ENCODE results near the gene TEX22. TPM values are rescaled to one million over a fixed set of nuclear protein-coding genes. Genes with fewer than 3 reads are reported as not detected.

The TEX22 gene
- total RNA-seq, 2 experiments from 2014 or later = 3.4 to 3.7 TPM

DNA sequence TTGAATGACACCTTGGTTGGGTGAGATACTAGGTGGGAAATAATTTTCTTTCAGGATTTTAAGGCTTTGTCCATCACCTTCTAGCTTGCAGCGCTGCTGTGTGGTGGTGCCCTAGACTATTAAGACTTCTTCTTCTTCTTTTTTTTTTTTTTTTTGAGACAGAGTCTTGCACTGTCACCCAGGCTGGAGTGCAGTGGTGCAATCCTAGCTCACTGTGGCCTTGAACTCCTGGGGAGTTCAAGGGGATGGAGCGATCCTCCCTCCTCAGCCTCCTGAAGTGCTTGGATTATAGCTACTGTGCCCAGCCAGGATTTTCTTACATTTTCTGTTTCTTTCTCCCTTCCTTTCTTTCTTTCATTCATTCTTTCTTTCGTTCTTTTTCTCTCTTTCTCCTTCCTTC, 11.0 kb downstream of the TEX22 start:
- Mint-ChIP-seq H3K27me3 (peaks cover 49% of the 10 kb centered on the region), H3K27ac (no peak overlapping the region), H3K9me3 (ENCODE audit: low read depth) (no peaks in the 10 kb centered on the region), H3K4me1 (peaks cover 9% of the 10 kb centered on the region), H3K36me3 (no peaks in the 10 kb centered on the region), H3K4me3 (no peak overlapping the region)
- CTCF ChIA-PET = interaction anchor here (0.5 to 1.9 kb wide), 4 partner anchors 10 to 301 kb away, joined by 3 to 7 read pairs (median 4); partner anchors contain the start of gene MTA1
- no peak for ATAC-seq
- DNase-seq = no peak

DNA sequence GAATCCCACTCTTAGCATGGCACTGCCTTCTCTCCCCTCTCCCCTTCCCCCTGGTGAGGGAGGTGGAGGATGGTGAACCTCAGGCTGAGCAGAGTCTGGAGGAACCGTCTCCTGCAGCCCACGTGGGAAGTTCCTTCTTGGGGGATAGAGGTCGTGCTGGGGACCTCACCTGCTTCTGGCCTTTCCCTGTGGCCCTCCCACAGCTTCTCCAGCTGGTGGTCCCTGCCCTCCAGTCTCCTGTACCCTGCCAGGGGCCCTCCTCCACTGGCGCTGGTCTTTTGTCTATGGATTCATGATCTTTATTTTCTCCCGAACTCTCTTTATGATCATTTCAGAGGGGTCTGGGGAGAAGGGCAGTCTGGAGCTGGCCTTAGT, 12.3 kb downstream of the TEX22 start:
- Mint-ChIP-seq H3K9me3 (ENCODE audit: low read depth) (no peaks in the 10 kb centered on the region), H3K36me3 (no peaks in the 10 kb centered on the region), H3K27ac (no peak overlapping the region), H3K4me1 (peaks cover 8% of the 10 kb centered on the region), H3K27me3 (peaks cover 49% of the 10 kb centered on the region), H3K4me3 (no peak overlapping the region)
- no peak for ATAC-seq
- CTCF ChIA-PET = interaction anchor here (1.0 to 1.8 kb wide), 3 partner anchors 10 to 79 kb away, joined by 3 to 10 read pairs (median 4); no protein-coding TSS in a partner anchor
- no peak for DNase-seq

DNA sequence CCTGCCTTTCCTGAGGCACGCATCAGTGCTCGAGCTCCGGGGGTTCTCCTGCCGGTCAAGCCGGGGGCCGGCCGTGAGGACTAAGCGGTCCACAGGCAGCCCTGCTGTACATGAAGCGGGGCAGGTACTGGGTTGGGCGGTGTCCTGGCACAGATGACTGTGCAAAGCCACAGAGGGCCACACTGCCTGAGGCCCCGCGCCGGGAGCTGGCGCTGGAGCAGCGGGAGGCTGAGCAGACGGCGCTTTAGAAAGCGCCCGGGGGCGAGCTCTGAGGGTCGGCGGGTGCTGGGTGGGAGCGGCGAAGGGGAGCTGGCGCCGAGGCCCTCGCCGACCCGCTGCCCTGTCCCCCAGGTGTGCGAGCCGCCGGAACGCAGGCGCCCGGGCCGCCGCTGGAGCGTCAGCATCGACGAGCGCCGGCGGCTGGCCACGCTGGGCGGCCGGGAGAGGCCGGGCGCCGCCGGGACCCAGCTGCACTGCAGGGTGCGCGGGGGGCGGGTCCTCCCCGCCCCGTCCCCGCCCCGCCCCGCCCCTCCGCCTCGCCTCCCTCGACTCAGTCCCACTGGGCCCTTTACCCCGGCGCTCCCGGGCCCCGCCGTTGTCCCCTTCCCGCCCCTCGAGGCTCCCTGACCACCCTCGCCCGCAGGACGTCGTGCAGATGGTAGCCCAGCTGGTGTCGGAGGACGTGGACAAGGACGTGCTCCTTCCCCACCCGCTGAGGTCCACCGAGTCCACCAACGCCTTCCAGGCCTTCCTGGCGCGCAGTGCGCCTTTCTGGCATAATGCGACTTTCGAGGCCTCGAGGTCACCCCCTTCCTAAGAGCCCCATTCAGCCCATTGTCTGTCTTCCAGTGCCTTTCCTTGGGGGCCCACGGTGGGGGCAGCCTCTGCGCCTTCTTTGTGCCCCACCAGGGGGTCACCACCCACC, 12.9 kb downstream of the TEX22 start:
- Mint-ChIP-seq H3K9me3 (ENCODE audit: low read depth) (no peaks in the 10 kb centered on the region), H3K4me1 (peaks cover 8% of the 10 kb centered on the region), H3K27ac (no peak overlapping the region), H3K36me3 (no peaks in the 10 kb centered on the region), H3K4me3 (no peak overlapping the region), H3K27me3 (peaks cover 52% of the 10 kb centered on the region)
- peak; percentile 50 for ATAC-seq
- CTCF ChIA-PET = interaction anchor here (1.0 to 1.8 kb wide), 3 partner anchors 11 to 79 kb away, joined by 3 to 10 read pairs (median 4); no protein-coding TSS in a partner anchor
- DNase-seq = no peak

DNA sequence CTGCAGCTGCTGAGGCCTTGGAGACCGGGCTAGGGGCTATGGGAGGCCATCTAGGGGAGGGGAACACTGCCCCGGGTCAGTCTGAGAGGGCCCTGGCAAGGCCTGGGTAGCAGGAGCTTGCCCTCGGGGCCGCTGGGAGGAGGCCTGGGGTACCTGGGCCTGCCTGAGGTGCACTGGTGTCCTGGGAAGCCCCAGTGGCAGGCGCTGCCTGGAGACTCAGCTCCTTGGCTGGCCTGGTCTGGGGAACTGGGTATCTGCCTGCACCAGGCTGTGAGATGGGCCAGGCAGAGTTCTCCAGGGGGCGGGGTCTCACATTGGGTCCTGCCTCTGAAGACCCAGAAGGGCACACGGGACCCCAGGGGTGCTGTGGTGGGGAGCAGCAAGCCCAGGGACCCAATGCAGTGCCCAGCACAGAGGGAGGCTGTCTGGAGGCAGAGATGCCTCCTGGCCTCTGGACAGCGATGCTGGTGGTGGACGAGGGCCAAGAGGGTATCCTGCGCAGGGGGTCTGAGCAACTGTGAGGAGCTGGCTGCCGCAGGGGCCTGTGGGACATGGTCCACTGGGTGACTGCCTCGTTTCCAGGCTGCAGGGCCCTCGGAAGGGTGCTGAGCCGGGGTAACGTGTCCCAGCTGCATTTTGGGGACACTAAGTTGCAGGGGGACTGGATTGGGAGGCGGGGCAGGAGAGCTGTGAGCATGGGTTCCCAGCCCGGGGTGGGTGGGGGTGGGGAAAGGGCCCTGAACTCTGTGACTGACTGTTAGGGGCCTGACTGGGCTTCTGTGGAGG, 13.8 kb downstream of the TEX22 start:
- no peak for DNase-seq
- CTCF ChIA-PET = interaction anchor here (0.9 to 1.8 kb wide), 2 partner anchors 42 to 68 kb away, joined by 3 to 10 read pairs; no protein-coding TSS in a partner anchor
- Mint-ChIP-seq H3K4me1 (peaks cover 8% of the 10 kb centered on the region), H3K36me3 (no peaks in the 10 kb centered on the region), H3K4me3 (no peak overlapping the region), H3K9me3 (ENCODE audit: low read depth) (no peaks in the 10 kb centered on the region), H3K27me3 (peaks cover 54% of the 10 kb centered on the region), H3K27ac (no peak overlapping the region)
- no peak for ATAC-seq

DNA sequence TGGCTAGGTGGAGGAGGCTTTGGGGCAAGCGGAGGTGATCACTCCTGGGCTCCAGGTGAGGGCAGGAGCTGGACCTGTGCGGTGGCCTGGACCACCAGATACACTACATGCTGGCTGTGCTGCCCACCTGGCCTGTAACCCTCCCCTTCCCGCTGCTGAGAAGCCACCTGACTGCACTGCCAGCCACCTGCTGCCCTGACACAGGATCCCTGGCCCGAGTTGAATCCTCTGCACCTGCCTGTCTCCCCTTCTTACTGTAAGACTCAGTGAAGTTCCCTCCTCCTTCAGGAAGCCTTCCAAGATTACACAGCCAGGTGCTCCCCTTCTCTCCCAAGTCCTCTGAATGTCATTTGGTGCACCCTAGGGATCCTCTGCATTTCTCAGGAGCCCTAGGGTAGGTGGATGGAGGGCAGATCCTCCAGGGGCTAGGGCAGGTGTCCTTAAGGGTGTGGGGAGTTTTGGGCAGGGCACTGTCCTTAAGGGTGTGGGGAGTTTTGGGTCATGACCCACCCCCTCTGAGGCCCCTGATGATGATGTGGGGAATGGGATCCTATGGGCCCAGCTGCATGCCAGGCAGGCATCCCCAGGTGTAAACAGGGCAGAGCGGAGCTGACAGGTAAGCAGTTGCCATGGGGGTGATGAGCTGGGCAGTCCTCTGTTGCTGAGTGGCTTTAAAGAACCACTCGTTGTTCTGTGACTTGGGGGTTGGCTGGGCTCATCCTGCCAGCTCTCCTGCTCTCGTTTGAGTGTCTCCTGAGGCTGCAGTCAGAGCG, 14.6 kb downstream of the TEX22 start:
- CTCF ChIA-PET = interaction anchor here (0.6 to 0.9 kb wide), 5 partner anchors 9 to 116 kb away, joined by 3 to 5 read pairs (median 3); no protein-coding TSS in a partner anchor
- H3K27me3 Mint-ChIP-seq = peaks cover 54% of the 10 kb centered on the region
- no peak for ATAC-seq
- no peak for DNase-seq
- peaks cover 8% of the 10 kb centered on the region for H3K4me1 Mint-ChIP-seq
- no peaks in the 10 kb centered on the region for H3K9me3 Mint-ChIP-seq (ENCODE audit: low read depth)
- no peak overlapping the region for H3K4me3 Mint-ChIP-seq
- H3K27ac Mint-ChIP-seq = no peak overlapping the region
- H3K36me3 Mint-ChIP-seq = no peaks in the 10 kb centered on the region

DNA sequence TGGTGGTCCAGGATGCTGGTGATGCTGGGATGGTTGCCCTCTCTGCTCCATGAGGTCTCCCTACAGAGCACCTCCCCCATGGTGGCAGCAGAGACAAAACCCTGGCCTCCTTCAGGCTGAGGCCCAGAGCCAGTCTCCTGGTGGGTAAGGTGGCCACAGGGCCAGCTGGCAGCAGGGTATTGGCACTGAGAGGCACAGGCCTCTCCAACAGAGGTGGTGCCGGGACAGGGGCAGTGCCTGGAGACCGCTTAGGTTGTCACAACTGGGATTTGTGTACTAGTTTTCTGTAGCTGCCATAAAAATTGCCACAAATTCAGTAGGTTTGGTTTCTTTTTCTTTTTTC, 15.2 kb downstream of the TEX22 start:
- DNase-seq = no peak
- no peak overlapping the region for H3K27ac Mint-ChIP-seq
- ATAC-seq = no peak
- no peak overlapping the region for H3K4me3 Mint-ChIP-seq
- CTCF ChIA-PET = interaction anchor here (0.7 to 0.9 kb wide), 3 partner anchors 10 to 67 kb away, joined by 3 to 5 read pairs (median 3); no protein-coding TSS in a partner anchor
- H3K27me3 Mint-ChIP-seq = peaks cover 53% of the 10 kb centered on the region
- H3K36me3 Mint-ChIP-seq = no peaks in the 10 kb centered on the region
- peaks cover 8% of the 10 kb centered on the region for H3K4me1 Mint-ChIP-seq
- no peaks in the 10 kb centered on the region for H3K9me3 Mint-ChIP-seq (ENCODE audit: low read depth)

DNA sequence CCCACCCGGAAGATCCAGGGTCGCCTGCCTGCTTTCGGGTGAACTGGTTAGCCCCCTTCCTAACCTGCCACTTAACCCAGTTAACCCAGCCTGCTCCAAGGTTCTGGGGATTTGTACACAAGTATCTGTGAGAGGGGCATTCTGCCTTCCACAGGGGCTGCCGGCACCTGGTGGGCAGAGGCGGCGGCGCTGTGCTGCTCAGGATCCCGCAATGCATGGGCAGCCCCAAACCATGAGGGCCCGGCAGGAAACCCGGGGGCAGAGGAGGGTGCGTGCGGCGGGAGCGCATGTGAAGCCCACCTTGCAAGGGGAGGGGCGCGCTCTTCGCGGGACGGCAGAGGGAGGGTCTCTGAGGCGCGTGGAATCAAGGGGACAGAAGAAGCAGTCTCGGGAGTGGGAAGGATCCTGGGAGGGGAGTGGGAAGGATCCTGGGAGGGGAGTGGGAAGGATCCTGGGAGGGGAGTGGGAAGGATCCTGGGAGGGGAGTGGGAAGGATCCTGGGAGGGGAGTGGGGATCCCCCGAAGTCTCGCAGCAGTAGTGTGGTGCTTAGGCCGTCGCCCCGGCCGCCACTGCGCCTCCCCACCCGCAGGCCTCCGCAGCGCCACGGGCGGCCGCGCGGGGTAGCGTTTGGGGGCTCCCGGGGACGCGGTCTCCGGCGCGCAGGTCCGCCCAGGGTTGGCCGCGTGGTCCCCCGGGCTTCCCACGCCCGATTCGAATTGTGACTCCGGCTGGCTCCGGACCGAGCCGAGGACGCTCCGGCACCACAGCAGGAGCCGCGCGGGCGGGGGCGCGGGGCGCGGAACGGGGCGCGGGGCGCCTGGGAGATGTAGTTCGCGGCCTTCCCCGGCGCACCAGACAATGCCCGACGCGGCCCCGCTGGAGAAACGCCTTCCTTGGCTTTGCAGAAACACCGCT, 16.4 kb downstream of the TEX22 start:
- H3K4me1 Mint-ChIP-seq = peaks cover 12% of the 10 kb centered on the region
- peak overlapping the region; percentile 55 for H3K4me3 Mint-ChIP-seq
- H3K27me3 Mint-ChIP-seq = peaks cover 42% of the 10 kb centered on the region
- CTCF ChIA-PET = interaction anchor here (1.7 to 2.3 kb wide), 2 partner anchors 66 to 75 kb away, joined by 7 to 10 read pairs; no protein-coding TSS in a partner anchor
- H3K27ac Mint-ChIP-seq = no peak overlapping the region
- no peaks in the 10 kb centered on the region for H3K36me3 Mint-ChIP-seq
- DNase-seq = peak; percentile 68
- no peaks in the 10 kb centered on the region for H3K9me3 Mint-ChIP-seq (ENCODE audit: low read depth)
- peak; percentile 81 for ATAC-seq

DNA sequence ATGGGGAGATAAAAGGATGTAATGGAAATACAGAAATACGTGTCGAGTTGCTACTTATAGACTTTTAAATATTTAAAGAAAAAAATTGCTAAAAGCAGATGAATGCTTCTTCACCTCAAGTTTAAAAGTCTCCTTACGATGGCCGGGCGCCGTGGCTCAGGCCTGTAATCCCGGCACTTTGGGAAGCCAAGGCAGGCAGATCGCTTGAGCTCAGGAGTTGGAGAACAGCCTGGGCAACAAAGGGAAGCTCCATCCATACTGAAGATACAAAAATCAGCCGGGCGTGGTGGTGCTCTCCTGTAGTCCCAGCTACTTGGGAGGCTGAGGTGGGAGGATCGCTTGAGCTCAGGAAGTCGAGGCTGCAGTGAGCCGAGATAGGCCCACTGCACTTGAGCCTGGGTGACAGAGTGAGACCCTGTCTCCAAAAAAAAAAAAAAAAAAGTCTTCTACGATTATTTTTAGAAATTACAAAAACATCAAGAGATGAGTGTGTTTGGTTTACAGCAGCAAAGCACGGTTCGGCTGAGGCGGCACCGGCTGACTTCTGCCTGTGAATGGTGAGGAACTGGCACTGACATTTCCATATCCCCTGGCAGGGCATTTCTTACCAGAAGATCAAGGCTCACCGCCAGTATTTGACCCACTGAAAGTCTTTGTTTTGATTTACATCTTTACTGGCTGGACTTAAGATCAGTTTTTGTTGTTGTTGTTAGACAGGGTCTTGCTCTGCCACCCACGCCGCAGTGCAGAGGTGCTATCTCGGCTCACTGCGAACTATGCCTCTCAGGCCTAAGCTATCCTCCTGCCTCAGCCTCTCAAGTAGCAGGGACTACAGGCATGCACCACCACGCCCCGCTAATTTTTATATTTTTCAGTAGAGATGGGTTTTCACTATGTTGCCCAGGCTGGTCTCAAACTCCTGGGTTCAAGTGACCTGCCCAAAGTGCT, 17.4 kb downstream of the TEX22 start:
- DNase-seq (no peak), ATAC-seq (no peak)
- Mint-ChIP-seq H3K27ac (no peak overlapping the region), H3K4me1 (peaks cover 14% of the 10 kb centered on the region), H3K9me3 (ENCODE audit: low read depth) (no peaks in the 10 kb centered on the region), H3K4me3 (peak overlapping the region; percentile 55), H3K36me3 (no peaks in the 10 kb centered on the region), H3K27me3 (peaks cover 32% of the 10 kb centered on the region)
- CTCF ChIA-PET = interaction anchor here (1.7 to 2.3 kb wide), 2 partner anchors 65 to 74 kb away, joined by 7 to 10 read pairs; no protein-coding TSS in a partner anchor

DNA sequence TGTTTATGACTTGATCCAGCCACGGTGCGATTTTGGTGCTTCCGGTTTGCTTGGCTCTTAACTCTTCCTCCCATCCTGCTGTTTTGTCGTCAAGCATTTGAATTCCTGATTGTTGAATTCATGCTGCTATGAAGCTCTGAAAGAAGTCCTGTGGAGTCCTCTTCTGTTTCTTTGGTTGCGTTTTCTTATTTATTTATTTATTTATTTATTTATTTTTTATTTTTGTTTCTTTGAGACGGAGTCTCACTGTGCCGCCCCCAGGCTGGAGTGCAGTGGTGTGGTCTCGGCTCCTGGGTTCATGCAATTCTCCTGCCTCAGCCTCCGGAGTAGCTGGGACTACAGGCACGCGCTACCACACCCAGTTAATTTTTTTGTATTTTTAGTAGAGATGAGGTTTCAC, 18.3 kb downstream of the TEX22 start:
- no peaks in the 10 kb centered on the region for H3K36me3 Mint-ChIP-seq
- ATAC-seq (no peak), DNase-seq (no peak)
- peaks cover 19% of the 10 kb centered on the region for H3K4me1 Mint-ChIP-seq
- no peaks in the 10 kb centered on the region for H3K9me3 Mint-ChIP-seq (ENCODE audit: low read depth)
- CTCF ChIA-PET = interaction anchor here (0.8 to 2.3 kb wide), 4 partner anchors 17 to 112 kb away, joined by 4 to 10 read pairs (median 6); no protein-coding TSS in a partner anchor
- peaks cover 26% of the 10 kb centered on the region for H3K27me3 Mint-ChIP-seq
- H3K4me3 Mint-ChIP-seq = no peak overlapping the region
- H3K27ac Mint-ChIP-seq = no peak overlapping the region

DNA sequence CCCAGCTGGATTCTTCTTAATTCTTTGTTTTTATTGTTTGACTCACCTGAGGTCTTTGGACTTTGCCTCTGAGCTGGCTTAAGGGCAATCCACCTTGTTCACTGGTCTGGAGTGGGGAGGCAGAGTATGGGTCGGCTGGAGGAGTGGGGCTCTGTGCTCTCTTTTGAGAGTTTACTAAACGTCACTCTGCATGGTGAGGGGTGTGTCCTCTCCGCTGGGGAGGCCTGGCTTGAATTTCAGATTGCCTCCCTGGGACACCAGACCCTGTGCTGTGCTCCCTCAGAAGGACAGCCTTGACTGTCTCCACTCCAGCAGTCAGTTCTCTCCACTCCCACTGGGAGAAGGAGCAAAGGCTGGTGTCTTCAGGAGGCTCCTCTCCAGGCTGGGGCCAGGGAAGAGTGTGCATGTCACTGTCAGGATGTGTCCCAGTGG, 19.4 kb downstream of the TEX22 start:
- Mint-ChIP-seq H3K27me3 (peaks cover 23% of the 10 kb centered on the region), H3K36me3 (no peaks in the 10 kb centered on the region), H3K4me3 (no peak overlapping the region), H3K9me3 (ENCODE audit: low read depth) (no peaks in the 10 kb centered on the region), H3K27ac (no peak overlapping the region), H3K4me1 (peaks cover 30% of the 10 kb centered on the region)
- ATAC-seq = no peak
- no peak for DNase-seq
- CTCF ChIA-PET = interaction anchor here (0.8 to 1.6 kb wide), 4 partner anchors 15 to 72 kb away, joined by 3 to 8 read pairs (median 3); no protein-coding TSS in a partner anchor

Data from activated CD8-positive, alpha-beta memory T cell treated with anti-CD3 and anti-CD28 coated beads, Interleukin-2, amount 10 ng/mL, durations not matched to agents 7 days and 5 days (primary cell).